Esophagus squamous epithelium (tissue), 4 donors: ENCODE measurements around the gene CSTPP1.

Experiments used
- CTCF ChIP-seq, 6 experiments: fragments of 450-650 bp in 4 of 6; fragments of 200-600 bp in 2 of 6; sonication (generic) in 2 of 6; IDR thresholded peaks; one replicate each; pipeline ENCODE4 v1.5.1; 2016 to 2019; ENCODE audit warnings: antibody characterized with exemption in 6 of 6, mild to moderate bottlenecking in 4 of 6, moderate library complexity in 4 of 6
- POLR2A ChIP-seq, 4 donors: fragments of 450-650 bp; IDR thresholded peaks; one replicate each; pipeline ENCODE4 v1.6.1; 2017; ENCODE audit warnings: antibody characterized with exemption in 4 of 4, mild to moderate bottlenecking in 4 of 4, moderate library complexity in 3 of 4

- TF ChIP-seq CTCF (IDR thresholded peaks at IDR 0.05): no peak
- TF ChIP-seq POLR2A (IDR thresholded peaks at IDR 0.05): no peak
These were observed 39.8 kb downstream of the CSTPP1 start for GRCh38 chr11:46976182-46976854.
